Stomach (tissue), 9 donors: Measurements from ENCODE around the gene IL1RL2. TPM values are rescaled to one million over a fixed set of nuclear protein-coding genes. Genes with fewer than 3 reads are reported as not detected.

Experiments
- DNase-seq, 2 donors: peaks; one replicate each; pipeline versions ENCODE4 v3.0.0 to v3.0.0-alpha.2; 2013 to 2019
- H3K27ac ChIP-seq, 5 donors: fragments of 200-600 bp in 4 of 5; sonication (generic) in 4 of 5; one replicate each; pipeline ENCODE4 v1.5.1; 2013 to 2019; ENCODE audit warnings: mild to moderate bottlenecking in 1 of 5, moderate library complexity in 1 of 5
- H3K27me3 ChIP-seq, 3 donors: fragments of 200-600 bp; sonication (generic); one replicate each; pipeline ENCODE4 v1.5.1; 2017 to 2019; ENCODE audit warnings: mixed run types in 1 of 3
- H3K36me3 ChIP-seq, 4 donors: fragments of 200-600 bp; sonication (generic); 1 replicate in 3 of 4; 2 replicates in 1 of 4; pipeline ENCODE4 v1.5.1; 2016 to 2019
- H3K4me1 ChIP-seq, 4 donors: fragments of 200-600 bp; sonication (generic); one replicate each; pipeline ENCODE4 v1.5.1; 2016 to 2019
- H3K4me3 ChIP-seq, 4 donors: fragments of 200-600 bp; sonication (generic) in 3 of 4; one replicate each; pipeline ENCODE4 v1.5.1; 2016 to 2019; ENCODE audit warnings: mild to moderate bottlenecking in 1 of 4
- H3K9me3 ChIP-seq, 4 donors: fragments of 200-600 bp; sonication (generic); one replicate each; pipeline ENCODE4 v1.5.1; 2016 to 2019
- EP300 ChIP-seq: sonication (generic); formaldehyde crosslinking; IDR thresholded peaks from one replicate; pipeline ENCODE4 v1.6.1; 2017; ENCODE audit warnings: antibody characterized with exemption
- POLR2A ChIP-seq, 4 donors: fragments of 450-650 bp; IDR thresholded peaks; one replicate each; pipeline ENCODE4 v1.6.1; 2016; ENCODE audit warnings: antibody characterized with exemption in 4 of 4, control low read depth in 2 of 4, mild to moderate bottlenecking in 1 of 4, moderate library complexity in 1 of 4
- POLR2AphosphoS5 ChIP-seq, 3 donors: sonication (generic); formaldehyde crosslinking; IDR thresholded peaks; one replicate each; pipeline ENCODE4 v1.6.1; 2016; ENCODE audit warnings: antibody characterized with exemption in 3 of 3
- WGBS, 5 donors: extraction: QIAGEN DNeasy Blood & Tissue Kit in 3 of 5; methylation state at CpG; one replicate each; pipeline versions ENCODE4 v1.1.5 to v1.1.7; 2013 to 2018; 5-methylcytosine and 5-hydroxymethylcytosine counted together
- intact Hi-C: fragments of 100-400 bp; cut with DNase I; formaldehyde crosslinking; loops from one replicate; pipeline ENCODE4 v1.15.1; 2023; ENCODE audit warnings: low total_unique reads
- polyA plus RNA-seq, 3 donors: library from polyadenylated mRNA; stranded (reverse); fragments of 200-250 nt; gene quantifications; one replicate each; pipeline ENCODE4 v1.2.3, GENCODE V29; 2013
- total RNA-seq, 5 donors: library from RNA; depleted of rRNA; stranded (reverse); fragments of >200 nt; gene quantifications; one replicate each; pipeline versions ENCODE4 v1.1.0 to v1.2.3, GENCODE V29; 2014 to 2016
- TF ChIP-seq, protein P1 (sequence below), 7 experiments: fragments of 450-650 bp in 4 of 7; fragments of 200-600 bp in 3 of 7; sonication (generic) in 3 of 7; IDR thresholded peaks; one replicate each; pipeline ENCODE4 v1.5.1; 2016 to 2019; ENCODE audit warnings: antibody characterized with exemption in 7 of 7, control low read depth in 2 of 7, mild to moderate bottlenecking in 1 of 7
- donor health status: healthy with polysubstance abuse.
- donor health status: Bipolar disorder and iron deficiency.
- donor health status: healthy.

Gene IL1RL2
- total and polyA plus RNA-seq, 8 donors = 0.61 to 4.3 (median 2.4) TPM; not detected in 2

GRCh38 chr2:102140377-102140776 is 46.4 kb upstream of the IL1RL2 start:
- WGBS, 5 donors = 91 to 98% (median 96%) methylated on average over 2 of the region's 2 CpGs
- intact Hi-C loops = no loop called here
- peak overlapping the region; percentile 30 to 96 (median 93) for H3K27ac ChIP-seq

DNA sequence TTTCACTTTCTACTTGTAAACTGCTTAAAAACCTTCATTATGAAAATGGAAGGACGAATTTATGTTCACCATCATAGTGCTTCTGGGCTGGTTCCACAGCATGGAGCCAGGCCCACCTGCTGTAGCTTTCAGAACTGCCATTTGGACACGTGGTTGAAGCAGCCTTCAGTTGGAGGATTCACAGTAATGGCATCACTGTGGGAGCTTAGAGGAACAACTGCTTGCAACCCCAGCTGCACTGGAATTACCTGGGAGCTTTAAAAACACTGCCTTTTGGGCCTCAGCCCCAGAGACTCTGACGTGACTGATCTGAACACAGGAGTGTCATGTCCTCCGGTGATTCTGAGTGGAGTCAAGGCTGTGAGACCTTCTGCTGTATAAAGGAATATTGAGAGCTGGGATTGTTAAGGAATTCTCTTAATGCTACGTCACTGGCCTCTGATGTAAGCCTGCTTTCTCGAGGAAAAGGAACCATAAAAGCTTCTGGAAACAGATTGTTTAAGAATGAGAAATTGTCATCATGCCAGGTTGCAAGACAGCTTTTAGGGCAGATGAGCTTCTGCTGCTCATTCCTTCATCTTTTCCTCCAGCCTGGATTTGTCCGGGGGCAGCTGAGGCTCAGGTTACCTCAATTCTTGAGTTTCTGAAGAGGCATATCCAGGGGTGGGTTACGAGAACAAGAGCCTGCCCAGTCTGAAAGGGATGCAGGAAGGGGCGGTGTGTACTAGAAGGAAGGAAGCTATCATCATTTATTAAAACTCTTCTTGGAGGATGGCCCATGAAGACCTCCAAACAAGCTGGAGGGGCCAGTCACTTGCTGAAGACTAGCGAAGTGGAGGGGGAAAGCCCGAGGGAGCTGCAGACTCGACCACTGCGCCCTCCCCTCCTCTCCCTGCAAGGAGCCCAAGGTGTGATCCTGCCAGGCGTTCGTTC is 45.5 kb upstream of the IL1RL2 start:
- WGBS, 5 donors = 50 to 80% (median 71%) methylated on average over 15 of the region's 15 CpGs
- intact Hi-C loops = no loop called here

More at GRCh38 chr2:102140377-102140776, 46.4 kb upstream of the IL1RL2 start:
- peaks cover 3 to 31% (median 14%) of the 10 kb centered on the region in 4 donors for H3K4me1 ChIP-seq
- H3K9me3 ChIP-seq = peaks cover 0 to 8% (median 3%) of the 10 kb centered on the region in 4 donors
- H3K27me3 ChIP-seq = no peaks in the 10 kb centered on the region
- H3K4me3 ChIP-seq = no peak overlapping the region
- H3K36me3 ChIP-seq = peaks cover 0 to 8% (median 4%) of the 10 kb centered on the region in 4 donors
- no peak for DNase-seq
- TF ChIP-seq EP300 (no peak), POLR2A (IDR thresholded peaks at IDR 0.05) (no peak), POLR2AphosphoS5 (IDR thresholded peaks at IDR 0.05) (no peak)
- TF ChIP-seq, protein P1, sequence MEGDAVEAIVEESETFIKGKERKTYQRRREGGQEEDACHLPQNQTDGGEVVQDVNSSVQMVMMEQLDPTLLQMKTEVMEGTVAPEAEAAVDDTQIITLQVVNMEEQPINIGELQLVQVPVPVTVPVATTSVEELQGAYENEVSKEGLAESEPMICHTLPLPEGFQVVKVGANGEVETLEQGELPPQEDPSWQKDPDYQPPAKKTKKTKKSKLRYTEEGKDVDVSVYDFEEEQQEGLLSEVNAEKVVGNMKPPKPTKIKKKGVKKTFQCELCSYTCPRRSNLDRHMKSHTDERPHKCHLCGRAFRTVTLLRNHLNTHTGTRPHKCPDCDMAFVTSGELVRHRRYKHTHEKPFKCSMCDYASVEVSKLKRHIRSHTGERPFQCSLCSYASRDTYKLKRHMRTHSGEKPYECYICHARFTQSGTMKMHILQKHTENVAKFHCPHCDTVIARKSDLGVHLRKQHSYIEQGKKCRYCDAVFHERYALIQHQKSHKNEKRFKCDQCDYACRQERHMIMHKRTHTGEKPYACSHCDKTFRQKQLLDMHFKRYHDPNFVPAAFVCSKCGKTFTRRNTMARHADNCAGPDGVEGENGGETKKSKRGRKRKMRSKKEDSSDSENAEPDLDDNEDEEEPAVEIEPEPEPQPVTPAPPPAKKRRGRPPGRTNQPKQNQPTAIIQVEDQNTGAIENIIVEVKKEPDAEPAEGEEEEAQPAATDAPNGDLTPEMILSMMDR (IDR thresholded peaks at IDR 0.05) = no peak

DNA sequence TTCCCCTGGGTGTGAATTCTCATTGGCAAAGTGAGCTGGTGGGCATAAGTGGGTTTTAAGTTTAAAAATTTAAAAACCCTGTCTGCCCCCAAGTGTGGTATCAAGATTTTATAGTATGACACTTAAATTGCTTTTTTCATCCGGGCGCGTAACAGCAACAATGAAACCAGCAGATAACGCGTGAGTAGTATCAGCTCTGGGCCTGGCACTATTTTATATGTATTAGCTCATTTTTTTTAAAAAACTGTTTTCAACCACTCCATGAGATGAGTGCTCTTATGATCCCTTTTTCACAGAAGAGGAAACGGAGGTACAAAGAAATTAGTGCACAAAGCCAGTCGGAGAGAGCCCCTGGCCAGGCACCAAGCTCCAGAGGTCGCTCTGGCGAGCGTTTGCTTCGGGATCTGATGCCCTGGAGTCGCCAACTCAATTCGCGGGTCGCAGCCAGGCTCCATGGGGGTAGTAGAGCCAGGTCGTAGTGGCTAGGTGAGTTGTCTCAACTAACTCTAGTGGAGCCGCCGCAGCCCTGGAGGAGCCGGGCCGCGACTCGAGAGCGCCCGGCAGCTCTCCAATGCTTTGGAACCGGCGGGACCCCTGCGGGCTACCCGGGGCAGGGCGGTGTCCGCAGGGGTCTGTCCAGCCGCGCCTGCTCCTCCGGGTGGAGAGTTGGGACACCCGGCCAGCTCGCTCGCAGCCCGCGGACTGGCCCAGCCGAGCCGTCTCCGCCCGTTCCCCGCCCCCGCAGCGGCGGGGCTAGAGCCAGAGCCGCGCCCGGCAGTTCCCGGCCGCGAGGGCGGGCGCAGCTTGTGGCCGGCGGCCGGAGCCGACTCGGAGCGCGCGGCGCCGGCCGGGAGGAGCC is 44.6 kb upstream of the IL1RL2 start, which contains the start of gene IL1R1:
TSS of gene IL1R1 (plus strand) at position 777 of the 859 bp plus-strand sequence. CDS start 14,979 bp downstream, outside the sequence.
- Histone ChIP-seq H3K4me3 (peak within 1 kb of the TSS; percentile 61 to 68 (median 62)), H3K27me3 (no peaks in the 10 kb centered on the region), H3K36me3 (peaks cover 4 to 22% (median 13%) of the 10 kb centered on the region in 4 donors), H3K4me1 (peaks cover 3 to 39% (median 14%) of the 10 kb centered on the region in 4 donors), H3K27ac (peak within 1 kb of the TSS; percentile 91 to 96 (median 94)), H3K9me3 (peaks cover 0 to 26% (median 16%) of the 10 kb centered on the region in 4 donors)
- peak; percentile 34 to 85 (median 74) for TF ChIP-seq POLR2AphosphoS5 (IDR thresholded peaks at IDR 0.05)
- no peak for TF ChIP-seq POLR2A (IDR thresholded peaks at IDR 0.05)
- 5 to 19% (median 10%) methylated on average over 17 to 65 of the region's 65 CpGs for WGBS, 5 donors
- intact Hi-C loops = no loop called here
- peak; percentile 84 to 94 for DNase-seq

More for the DNA sequence above, 45.5 kb upstream of the IL1RL2 start:
- Histone ChIP-seq H3K9me3 (peaks cover 0 to 17% (median 11%) of the 10 kb centered on the region in 4 donors), H3K4me3 (peak overlapping the region; percentile 61 to 68 (median 62)), H3K27ac (peak overlapping the region; percentile 68 to 96 (median 93)), H3K27me3 (no peaks in the 10 kb centered on the region), H3K36me3 (peaks cover 2 to 15% (median 11%) of the 10 kb centered on the region in 4 donors), H3K4me1 (peaks cover 3 to 35% (median 14%) of the 10 kb centered on the region in 4 donors)
- TF ChIP-seq POLR2AphosphoS5 (IDR thresholded peaks at IDR 0.05) = peak in 1 of 3 donors; percentile 20
- TF ChIP-seq, protein P1 (IDR thresholded peaks at IDR 0.05) = no peak
- TF ChIP-seq POLR2A (IDR thresholded peaks at IDR 0.05) = no peak
- TF ChIP-seq EP300 = no peak
- DNase-seq = peak in 1 of 2 donors; percentile 80

DNA sequence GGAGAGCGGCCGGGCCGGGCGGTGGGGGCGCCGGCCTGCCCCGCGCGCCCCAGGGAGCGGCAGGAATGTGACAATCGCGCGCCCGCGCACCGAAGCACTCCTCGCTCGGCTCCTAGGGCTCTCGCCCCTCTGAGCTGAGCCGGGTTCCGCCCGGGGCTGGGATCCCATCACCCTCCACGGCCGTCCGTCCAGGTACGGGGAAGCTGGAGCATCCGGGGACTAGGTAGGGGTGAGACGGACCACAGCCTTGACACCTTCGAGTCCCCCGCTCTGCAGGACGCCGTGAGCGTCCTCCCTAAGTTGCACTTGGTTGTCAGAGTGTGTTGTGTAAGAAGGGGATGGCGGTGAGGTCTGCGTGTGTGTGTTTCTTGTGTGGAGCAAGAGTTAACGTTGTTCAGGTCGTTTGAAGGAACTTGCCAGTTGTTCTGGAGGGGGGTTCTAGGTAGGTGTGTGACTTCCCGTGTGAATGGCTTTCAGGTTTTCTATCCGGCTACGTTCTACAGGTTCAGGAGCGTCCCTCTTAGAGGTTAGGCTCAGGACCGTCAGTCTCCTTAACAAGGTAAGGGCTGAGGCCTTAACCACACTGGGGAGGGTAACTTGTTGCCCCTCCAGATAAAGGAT is 43.9 kb upstream of the IL1RL2 start:
- Histone ChIP-seq H3K4me3 (peak overlapping the region; percentile 61 to 68 (median 62)), H3K9me3 (peaks cover 0 to 32% (median 19%) of the 10 kb centered on the region in 4 donors), H3K27ac (peak overlapping the region; percentile 91 to 96 (median 94)), H3K27me3 (no peaks in the 10 kb centered on the region), H3K4me1 (peaks cover 3 to 46% (median 14%) of the 10 kb centered on the region in 4 donors), H3K36me3 (peaks cover 4 to 22% (median 13%) of the 10 kb centered on the region in 4 donors)
- no peak for DNase-seq
- TF ChIP-seq, protein P1 (IDR thresholded peaks at IDR 0.05) = no peak
- TF ChIP-seq POLR2AphosphoS5 (IDR thresholded peaks at IDR 0.05) = peak in 1 of 3 donors; percentile 17
- TF ChIP-seq EP300 = no peak
- no peak for TF ChIP-seq POLR2A (IDR thresholded peaks at IDR 0.05)
- intact Hi-C loops = no loop called here
- WGBS, 5 donors = 4 to 23% (median 13%) methylated on average over 14 to 42 of the region's 42 CpGs
